Measurements from ENCODE around the gene ENTPD6.

Gene ENTPD6

GRCh38 chr20:25209400-25209799, 13.9 kb downstream of the ENTPD6 start:
- DNase-seq (ENCODE audit: insufficient read length, low spot score) = no peak
- no peak for FAIRE-seq

GRCh38 chr20:25209911-25210310, 14.4 kb downstream of the ENTPD6 start:
- no peak for DNase-seq (ENCODE audit: insufficient read length, low spot score)
- TF ChIP-seq CTCF (IDR thresholded peaks at IDR 0.05; ENCODE audit: insufficient read depth, missing control alignments) = no peak
- FAIRE-seq = no peak

More at GRCh38 chr20:25209400-25209799, 13.9 kb downstream of the ENTPD6 start:
- no peak for TF ChIP-seq CTCF (IDR thresholded peaks at IDR 0.05; ENCODE audit: insufficient read depth, missing control alignments)

GRCh38 chr20:25211273-25211672, 15.8 kb downstream of the ENTPD6 start:
- FAIRE-seq (no peak), DNase-seq (ENCODE audit: insufficient read length, low spot score) (no peak)
- no peak for TF ChIP-seq CTCF (IDR thresholded peaks at IDR 0.05; ENCODE audit: insufficient read depth, missing control alignments)

GRCh38 chr20:25212242-25212641, 16.7 kb downstream of the ENTPD6 start:
- no peak for TF ChIP-seq CTCF (IDR thresholded peaks at IDR 0.05; ENCODE audit: insufficient read depth, missing control alignments)

GRCh38 chr20:25213566-25214425, 18.3 kb downstream of the ENTPD6 start:
- DNase-seq (ENCODE audit: insufficient read length, low spot score) (no peak), FAIRE-seq (no peak)
- TF ChIP-seq CTCF (IDR thresholded peaks at IDR 0.05; ENCODE audit: insufficient read depth, missing control alignments) = no peak

More at GRCh38 chr20:25212242-25212641, 16.7 kb downstream of the ENTPD6 start:
- DNase-seq (ENCODE audit: insufficient read length, low spot score) (no peak), FAIRE-seq (no peak)

GRCh38 chr20:25214426-25214790, 18.9 kb downstream of the ENTPD6 start:
- no peak for FAIRE-seq
- TF ChIP-seq CTCF (IDR thresholded peaks at IDR 0.05; ENCODE audit: insufficient read depth, missing control alignments) = no peak
- no peak for DNase-seq (ENCODE audit: insufficient read length, low spot score)

- DNase-seq (ENCODE audit: insufficient read length, low spot score) = no peak
- TF ChIP-seq CTCF (IDR thresholded peaks at IDR 0.05; ENCODE audit: insufficient read depth, missing control alignments) = no peak
- FAIRE-seq = no peak
Observed at GRCh38 chr20:25214819-25215218, 19.3 kb downstream of the ENTPD6 start.
